BE2C (cell line): ENCODE measurements around the gene NKTR.

Experiments used
- DNase-seq: peaks from one replicate; pipeline ENCODE4 v3.0.0-alpha.2; 2020
- H3K27me3 ChIP-seq: fragments of 250-450 bp; sonication (Bioruptor Pico); 2 replicates; pipeline ENCODE4 v1.5.1; 2020; ENCODE audit warnings: mild to moderate bottlenecking
- H3K36me3 ChIP-seq: fragments of 250-450 bp; sonication (Bioruptor Pico); 2 replicates; pipeline ENCODE4 v1.5.1; 2020; ENCODE audit warnings: mild to moderate bottlenecking
- H3K4me1 ChIP-seq: fragments of 250-450 bp; sonication (Bioruptor Pico); 2 replicates; pipeline ENCODE4 v1.5.1; 2020
- H3K4me3 ChIP-seq: 2 replicates; pipeline ENCODE4 v1.5.1; 2011; ENCODE audit warnings: low read depth, low read length
- H3K9me3 ChIP-seq: fragments of 250-450 bp; sonication (Bioruptor Pico); 2 replicates; pipeline ENCODE4 v1.5.1; 2020
- CTCF ChIP-seq: IDR thresholded peaks from 2 replicates; pipeline ENCODE4 v1.5.1; 2012; ENCODE audit warnings: mild to moderate bottlenecking, low read depth, low read length

Gene NKTR

GRCh38 chr3:42581400-42581708, 19.1 kb upstream of the NKTR start:
- no peak for TF ChIP-seq CTCF
- no peak for DNase-seq
- no peaks in the 10 kb centered on the region for H3K36me3 ChIP-seq
- H3K9me3 ChIP-seq: no peaks in the 10 kb centered on the region
- no peaks in the 10 kb centered on the region for H3K27me3 ChIP-seq
- peak overlapping the region; percentile 74 for H3K4me3 ChIP-seq
- no peaks in the 10 kb centered on the region for H3K4me1 ChIP-seq

- peak; percentile 92 for DNase-seq
- no peak for TF ChIP-seq CTCF
- no peaks in the 10 kb centered on the region for H3K4me1 ChIP-seq
- H3K4me3 ChIP-seq: peak within 1 kb of the TSS; percentile 74
- H3K36me3 ChIP-seq: no peaks in the 10 kb centered on the region
- H3K27me3 ChIP-seq: no peaks in the 10 kb centered on the region
- H3K9me3 ChIP-seq: no peaks in the 10 kb centered on the region
Observed at GRCh38 chr3:42581709-42582473, 18.6 kb upstream of the NKTR start, which contains the start of gene SEC22C. SEC22C (minus strand) TSS chr3:42581967; CDS start chr3:42569046, 12,921 bp downstream.

DNA sequence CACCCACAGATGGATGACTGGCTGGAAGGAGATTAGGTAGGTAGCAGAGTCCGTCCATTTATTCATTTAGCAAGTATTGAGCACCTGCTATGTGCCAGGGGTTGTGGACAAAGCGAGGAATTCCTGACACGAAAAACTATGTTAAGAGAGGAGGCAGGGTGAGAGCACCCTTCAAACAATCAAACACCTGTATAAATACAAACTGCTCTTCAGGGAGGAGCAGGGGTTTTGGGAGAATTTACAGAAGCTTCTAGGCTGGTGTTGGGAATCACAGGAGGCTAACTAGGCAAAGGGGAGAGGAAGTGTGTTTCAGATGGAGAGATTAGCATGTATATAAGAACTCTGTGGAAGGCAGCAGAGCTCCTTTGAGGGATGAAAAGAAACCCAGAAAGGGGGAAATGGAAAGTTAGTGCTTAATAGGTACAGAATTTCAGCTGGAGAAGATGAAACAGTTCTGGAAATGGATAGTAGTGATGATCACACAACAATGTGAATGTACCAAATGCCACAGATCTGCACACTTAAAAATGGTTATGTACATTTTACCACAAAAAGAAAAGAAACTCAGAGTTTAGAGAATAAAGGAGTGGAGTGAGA, 17.9 kb upstream of the NKTR start:
- Histone ChIP-seq H3K9me3 (no peaks in the 10 kb centered on the region), H3K27me3 (no peaks in the 10 kb centered on the region), H3K4me1 (no peaks in the 10 kb centered on the region), H3K4me3 (peak overlapping the region; percentile 74), H3K36me3 (no peaks in the 10 kb centered on the region)
- no peak for DNase-seq
- peak; percentile 17; the same call in 1 of the 2 replicates for TF ChIP-seq CTCF

DNA sequence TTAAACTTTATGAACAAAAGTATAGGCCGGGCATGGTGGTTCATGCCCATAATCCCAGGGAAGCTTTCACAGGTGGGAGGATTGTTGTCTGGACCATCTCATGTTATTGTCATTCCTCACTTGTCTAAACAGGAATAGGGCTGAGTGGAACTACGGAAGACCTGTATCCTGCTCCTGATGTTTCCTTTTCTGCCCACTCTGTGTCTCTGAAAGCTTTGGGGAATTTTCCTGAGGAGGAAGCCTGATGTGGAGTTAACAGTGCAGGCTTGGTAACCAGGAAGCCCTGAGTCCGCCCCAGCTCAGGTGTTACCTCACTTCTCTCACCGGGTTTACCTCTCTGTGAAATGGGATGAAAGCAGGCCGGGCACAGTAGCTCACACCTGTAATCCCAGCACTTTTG, 11.9 kb upstream of the NKTR start:
- no peak for TF ChIP-seq CTCF
- DNase-seq: no peak
- Histone ChIP-seq H3K9me3 (no peaks in the 10 kb centered on the region), H3K4me3 (no peak overlapping the region), H3K4me1 (no peaks in the 10 kb centered on the region), H3K27me3 (no peaks in the 10 kb centered on the region), H3K36me3 (no peaks in the 10 kb centered on the region)

GRCh38 chr3:42589382-42590109, 10.9 kb upstream of the NKTR start:
- Histone ChIP-seq H3K36me3 (no peaks in the 10 kb centered on the region), H3K4me1 (no peaks in the 10 kb centered on the region), H3K27me3 (no peaks in the 10 kb centered on the region), H3K9me3 (no peaks in the 10 kb centered on the region), H3K4me3 (no peak overlapping the region)
- DNase-seq: no peak
- TF ChIP-seq CTCF: no peak
